DLD1 (cell line): ENCODE results near the gene KIF22.
"Not testable (repeated sequence)": the region's sequence is repeated elsewhere in the genome, so short reads cannot be mapped to it uniquely, and the experiment has no call there.

Experiments
- in situ Hi-C: cut with HindIII; loops from 2 replicates; pipeline ENCODE4 v1.10.0; 2017; ENCODE audit warnings: low sequenced_read_pairs

Gene KIF22

DNA sequence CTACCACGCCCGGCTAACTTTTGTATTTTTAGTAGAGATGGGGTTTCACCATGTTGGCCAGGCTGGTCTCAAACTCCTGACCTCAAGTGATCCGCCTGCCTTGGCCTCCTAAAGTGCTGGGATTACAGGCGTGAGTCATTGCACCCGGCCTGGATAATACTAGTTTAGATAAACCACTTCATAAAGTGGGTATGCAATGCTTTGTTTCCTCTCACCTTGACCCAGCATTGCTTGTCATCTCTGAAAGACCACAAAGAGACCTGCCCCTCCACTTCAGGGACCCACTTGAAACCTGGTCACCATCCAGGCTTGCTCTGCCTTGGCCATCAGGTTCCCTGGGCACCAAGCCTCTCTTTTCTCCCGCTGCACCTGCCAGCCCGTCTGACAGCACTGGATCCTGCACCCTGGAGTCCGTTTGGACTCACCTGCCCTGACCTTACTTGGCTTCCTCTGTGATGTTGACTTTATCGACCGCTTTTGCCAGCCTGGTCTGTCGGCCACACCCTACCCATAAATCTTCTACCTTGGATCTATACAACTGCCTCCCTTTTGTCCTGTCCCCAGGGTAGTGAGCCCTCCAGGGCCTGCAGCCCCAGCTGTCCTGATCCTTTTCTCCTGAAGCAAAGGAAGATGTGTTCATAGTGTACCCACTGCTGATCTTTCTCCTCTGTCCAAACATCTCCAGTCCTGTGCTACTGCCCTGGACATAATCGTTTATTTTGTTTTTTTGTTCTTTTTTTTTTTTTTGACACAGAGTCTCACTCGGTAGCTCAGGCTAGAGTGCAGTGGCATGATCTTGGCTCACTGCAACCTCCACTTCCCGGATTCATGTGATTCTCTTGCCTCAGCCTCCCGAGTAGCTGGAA is 25.2 kb upstream of the KIF22 start:
- in situ Hi-C loops, result no loop called here

GRCh38 chr16:29766571-29766970 is 24.0 kb upstream of the KIF22 start:
- in situ Hi-C loops, result no loop called here

DNA sequence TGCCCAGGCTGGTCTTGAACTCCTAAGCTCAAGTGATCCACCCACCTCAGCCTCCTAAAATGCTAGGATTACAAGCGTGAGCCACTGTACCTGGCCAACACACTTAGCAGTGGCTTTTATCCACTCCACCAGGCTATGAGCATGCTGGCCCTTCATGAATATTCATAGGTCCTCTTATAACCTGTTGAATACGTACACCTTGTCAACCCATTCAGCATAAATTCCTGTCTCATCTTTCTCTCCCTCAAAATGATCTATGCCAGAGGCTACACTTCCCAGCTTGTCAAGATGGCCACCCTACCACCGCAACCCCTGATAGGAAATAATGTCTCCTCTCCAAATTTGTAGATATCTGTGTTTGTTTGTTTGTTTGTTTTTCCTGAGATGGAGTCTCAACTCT is 23.5 kb upstream of the KIF22 start:
- in situ Hi-C loops, result no loop called here

DNA sequence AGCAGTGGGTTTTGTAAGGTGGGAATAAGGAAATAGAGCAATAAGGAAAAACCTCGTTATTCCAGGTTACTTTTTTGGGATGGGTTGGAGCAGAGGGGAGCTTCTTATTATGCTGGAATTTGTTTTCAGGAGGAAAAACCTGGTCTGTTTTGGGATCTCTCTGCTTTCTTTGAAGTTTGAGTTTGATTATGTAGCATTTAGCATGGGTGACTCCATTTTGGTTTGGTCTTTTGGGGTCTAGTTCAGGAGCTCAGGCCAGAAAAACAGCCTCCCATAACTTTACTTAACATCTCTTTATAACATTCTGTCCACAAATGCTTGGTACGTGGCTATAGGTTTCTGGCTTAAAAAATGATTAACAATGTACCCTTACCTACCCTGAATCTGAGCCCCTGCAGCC is 21.0 kb upstream of the KIF22 start:
- in situ Hi-C loops, result no loop called here

DNA sequence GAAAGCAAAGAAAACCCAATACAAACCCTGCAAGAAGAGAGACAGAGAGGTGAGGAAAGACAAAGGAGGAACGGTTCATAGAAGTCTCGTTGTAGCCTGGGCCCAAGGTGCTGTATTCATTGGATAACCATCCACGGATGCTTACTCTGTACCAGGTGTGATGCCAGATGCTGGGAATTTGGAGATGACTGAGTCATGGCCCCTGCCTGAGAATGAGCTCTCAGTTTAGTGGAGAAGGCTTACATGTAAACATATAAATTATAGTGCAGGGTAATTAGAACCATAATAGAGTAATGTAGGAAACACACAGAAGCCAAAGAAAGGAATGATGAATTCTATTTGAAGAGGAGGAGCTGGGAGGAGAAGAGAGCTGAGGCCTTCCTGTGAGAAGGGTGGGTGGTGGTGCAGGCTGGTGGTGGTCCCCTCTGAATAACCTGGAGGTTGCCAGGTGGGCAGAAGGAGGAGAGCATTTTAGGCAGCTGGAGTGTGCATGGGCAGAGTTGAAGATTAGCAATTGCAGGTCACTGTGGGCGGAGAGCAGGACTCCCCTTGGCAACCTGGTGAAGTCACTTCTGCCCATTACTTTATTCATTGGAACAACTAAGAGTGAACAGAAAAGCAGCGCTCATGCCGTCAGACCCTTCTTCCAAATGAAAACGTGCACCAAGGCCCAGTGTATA is 20.2 kb upstream of the KIF22 start:
- in situ Hi-C loops, result no loop called here

DNA sequence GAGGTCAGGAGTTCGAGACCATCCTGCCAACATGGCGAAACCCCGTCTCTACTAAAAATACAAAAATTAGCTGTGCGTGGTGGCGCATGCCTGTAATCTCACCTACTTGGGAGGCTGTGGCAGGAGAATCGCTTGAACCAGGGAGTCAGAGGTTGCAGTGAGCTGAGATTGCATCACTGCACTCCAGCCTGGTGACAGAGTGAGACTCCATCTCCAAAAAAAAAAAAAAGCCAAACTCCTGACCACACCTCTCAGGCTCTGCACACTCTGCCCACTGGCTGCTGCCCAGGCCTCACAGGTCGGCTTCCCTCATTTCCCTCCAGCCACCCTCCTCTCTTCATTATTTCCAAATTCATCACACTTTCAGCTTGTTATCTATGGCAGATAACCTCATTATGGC is 18.2 kb upstream of the KIF22 start:
- in situ Hi-C loops, result not testable (repeated sequence)

GRCh38 chr16:29774730-29775129 is 15.8 kb upstream of the KIF22 start:
- in situ Hi-C loops, result no loop called here

- in situ Hi-C loops, result no loop called here
These were observed 14.7 kb upstream of the KIF22 start for GRCh38 chr16:29775742-29776408.

- in situ Hi-C loops, result no loop called here
These were observed 12.8 kb upstream of the KIF22 start, which contains the start of gene ZG16 for GRCh38 chr16:29777576-29778350. TSS of gene ZG16 (plus strand) at chr16:29778256. CDS start at chr16:29779267, 1,011 bp downstream.

GRCh38 chr16:29779474-29779873 is 11.1 kb upstream of the KIF22 start:
- in situ Hi-C loops, result no loop called here

- in situ Hi-C loops, result not testable (repeated sequence)
These were observed 7.2 kb upstream of the KIF22 start for GRCh38 chr16:29783094-29783953.

DNA sequence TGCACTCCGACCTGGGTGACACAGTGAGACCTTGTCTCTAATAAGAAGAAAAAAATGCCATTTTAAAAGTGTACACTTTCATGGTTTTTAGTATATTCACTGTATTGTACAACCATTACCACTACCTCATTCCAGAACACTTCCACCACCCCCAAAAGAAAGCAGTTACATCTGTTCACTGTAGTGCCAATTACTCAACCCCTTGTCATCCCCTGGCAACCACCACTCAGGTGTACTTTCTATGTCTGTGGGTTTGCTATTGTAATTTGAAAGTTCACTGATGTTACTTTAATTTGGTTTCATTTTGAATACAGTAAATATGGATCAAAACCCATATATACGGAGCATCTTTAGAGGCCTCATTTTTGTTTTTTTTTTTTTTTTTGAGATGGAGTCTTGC is 6.4 kb upstream of the KIF22 start:
- in situ Hi-C loops, result no loop called here

GRCh38 chr16:29784901-29785500 is 5.5 kb upstream of the KIF22 start:
- in situ Hi-C loops, result no loop called here

GRCh38 chr16:29787155-29787554 is 3.4 kb upstream of the KIF22 start:
- in situ Hi-C loops, result not testable (repeated sequence)

DNA sequence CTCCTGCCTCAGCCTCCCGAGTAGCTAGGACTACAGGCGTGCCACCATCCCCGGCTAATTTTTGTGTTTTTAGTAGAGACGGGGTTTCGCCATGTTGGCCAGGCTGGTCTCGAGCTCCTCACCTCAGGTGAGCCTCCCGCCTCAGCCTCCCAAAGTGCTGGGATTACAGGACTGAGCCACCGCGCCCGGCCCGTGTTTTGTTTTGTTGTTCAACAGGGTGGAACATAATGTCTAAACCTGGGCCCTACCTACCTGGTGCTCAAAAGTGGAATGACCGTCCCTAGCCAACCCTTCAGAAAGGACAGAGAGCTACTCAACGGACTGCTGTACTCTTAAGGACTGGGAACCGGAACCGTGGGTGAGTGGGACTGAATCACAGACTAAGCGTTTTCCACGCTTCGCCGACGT is 772 bp upstream of the KIF22 start:
- in situ Hi-C loops, result no loop called here

- in situ Hi-C loops, result no loop called here
These were observed 646 bp downstream of the KIF22 start for GRCh38 chr16:29790949-29791844.

DNA sequence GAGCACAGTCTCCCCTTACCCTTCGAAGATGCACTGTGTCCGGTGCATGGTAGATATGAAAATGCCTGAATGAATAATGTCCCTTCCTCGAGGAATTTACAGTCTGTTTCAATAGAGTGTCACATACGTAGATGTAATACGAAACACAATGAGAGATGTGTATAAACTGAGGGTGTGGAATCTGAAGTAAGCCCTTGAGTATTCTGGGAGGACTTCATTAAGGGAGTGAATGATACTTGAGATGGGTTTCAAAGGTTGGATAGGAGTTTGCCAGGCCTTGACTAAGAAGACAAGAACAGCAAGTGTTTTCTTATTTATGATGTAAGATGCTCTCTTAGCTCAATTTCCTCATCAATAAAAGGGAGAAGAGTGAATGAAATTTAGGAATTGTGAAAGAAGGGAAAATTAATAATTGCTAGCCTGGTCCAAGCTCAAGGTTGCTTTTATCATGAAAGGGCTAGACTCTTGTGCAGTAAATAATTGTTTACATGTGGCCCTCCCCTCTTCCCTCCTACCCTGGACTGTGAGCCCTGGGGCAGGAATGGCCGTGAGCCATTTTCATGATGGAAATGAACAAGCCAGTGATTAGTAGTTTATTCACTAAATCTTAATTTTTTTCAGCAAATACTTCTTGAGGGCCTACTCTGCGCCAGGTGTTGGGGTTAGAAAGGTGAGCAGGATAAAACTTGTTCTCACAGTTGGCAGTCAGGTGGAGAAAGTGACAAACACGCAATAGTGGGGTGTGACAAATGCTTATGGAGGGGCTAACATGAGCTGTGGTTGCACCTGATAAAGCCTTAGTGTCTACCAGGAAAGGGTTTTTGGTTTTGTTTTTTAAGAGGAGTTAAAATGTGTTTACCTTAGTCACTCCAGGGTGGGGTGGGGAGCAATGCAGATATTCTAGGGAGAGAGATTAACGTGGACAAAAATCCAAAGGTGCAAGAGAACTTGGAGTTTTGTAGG is 1.6 kb downstream of the KIF22 start:
- in situ Hi-C loops, result no loop called here
